Vagina (tissue), 2 donors: ENCODE measurements around the gene NGFR. TPM values are rescaled to one million over a fixed set of nuclear protein-coding genes. Genes with fewer than 3 reads are reported as not detected.

Experiments used
- DNase-seq, 2 donors: peaks; one replicate each; pipeline ENCODE4 v3.0.0-alpha.2; 2017; ENCODE audit errors: extremely low spot score in 2 of 2
- H3K27ac ChIP-seq: fragments of 200-600 bp; sonication (generic); one replicate; pipeline ENCODE4 v1.5.1; 2019
- H3K27me3 ChIP-seq: fragments of 200-600 bp; sonication (generic); one replicate; pipeline ENCODE4 v1.5.1; 2019
- H3K36me3 ChIP-seq, 2 donors: fragments of 200-600 bp; sonication (generic); one replicate each; pipeline ENCODE4 v1.5.1; 2017 to 2019
- H3K4me1 ChIP-seq: fragments of 200-600 bp; sonication (generic); one replicate; pipeline ENCODE4 v1.5.1; 2019
- H3K4me3 ChIP-seq, 2 donors: fragments of 200-600 bp; sonication (generic); 1 replicate in 1 of 2; 2 replicates in 1 of 2; pipeline ENCODE4 v1.5.1; 2016 to 2019
- H3K9me3 ChIP-seq: fragments of 200-600 bp; sonication (generic); one replicate; pipeline ENCODE4 v1.5.1; 2019
- CTCF ChIP-seq, 3 experiments: fragments of 450-650 bp in 2 of 3; fragments of 200-600 bp in 1 of 3; sonication (generic) in 1 of 3; IDR thresholded peaks; one replicate each; pipeline ENCODE4 v1.5.1; 2017 to 2019; ENCODE audit warnings: antibody characterized with exemption in 3 of 3, mild to moderate bottlenecking in 2 of 3, moderate library complexity in 2 of 3
- POLR2A ChIP-seq, 2 donors: fragments of 450-650 bp; IDR thresholded peaks; one replicate each; pipeline ENCODE4 v1.6.1; 2017; ENCODE audit warnings: antibody characterized with exemption in 2 of 2, mild to moderate bottlenecking in 2 of 2, moderate library complexity in 2 of 2
- POLR2AphosphoS5 ChIP-seq, 2 donors: sonication (generic); formaldehyde crosslinking; IDR thresholded peaks; one replicate each; pipeline ENCODE4 v1.9.0; 2017; ENCODE audit warnings: antibody characterized with exemption in 2 of 2, mild to moderate bottlenecking in 2 of 2, low read depth in 1 of 2; ENCODE audit not compliant: insufficient read depth in 1 of 2
- intact Hi-C: fragments of 100-400 bp; cut with DNase I; formaldehyde crosslinking; loops from one replicate; pipeline ENCODE4 v1.15.1; 2023
- total RNA-seq: library from RNA; depleted of rRNA; stranded (reverse); fragments of >200 nt; gene quantifications from one replicate; pipeline ENCODE4 v1.2.3, GENCODE V29; 2016

Gene NGFR
- total RNA-seq, 1 donor from 2014 or later = 41.7 TPM

GRCh38 chr17:49509588-49509917, 14.5 kb downstream of the NGFR start:
- TF ChIP-seq CTCF (IDR thresholded peaks at IDR 0.05) (no peak), POLR2A (IDR thresholded peaks at IDR 0.05) (no peak), POLR2AphosphoS5 (IDR thresholded peaks at IDR 0.05; ENCODE audit: insufficient read depth in 1 of 2, low read depth in 1 of 2) (no peak)
- peaks cover 22% of the 10 kb centered on the region for H3K4me1 ChIP-seq
- intact Hi-C loops = no loop called here
- H3K9me3 ChIP-seq = no peaks in the 10 kb centered on the region
- H3K27ac ChIP-seq = peak overlapping the region; percentile 27
- no peaks in the 10 kb centered on the region for H3K27me3 ChIP-seq
- DNase-seq = no peak
- no peaks in the 10 kb centered on the region for H3K36me3 ChIP-seq
- H3K4me3 ChIP-seq = no peak overlapping the region

GRCh38 chr17:49510059-49510719, 15.1 kb downstream of the NGFR start:
- no peak overlapping the region for H3K4me3 ChIP-seq
- H3K4me1 ChIP-seq = peaks cover 29% of the 10 kb centered on the region
- intact Hi-C loops = no loop called here
- H3K27ac ChIP-seq = no peak overlapping the region
- H3K36me3 ChIP-seq = no peaks in the 10 kb centered on the region
- no peak for DNase-seq
- no peak for TF ChIP-seq POLR2AphosphoS5 (IDR thresholded peaks at IDR 0.05; ENCODE audit: insufficient read depth in 1 of 2, low read depth in 1 of 2)
- TF ChIP-seq POLR2A (IDR thresholded peaks at IDR 0.05) = no peak
- TF ChIP-seq CTCF (IDR thresholded peaks at IDR 0.05) = no peak
- H3K27me3 ChIP-seq = no peaks in the 10 kb centered on the region
- no peaks in the 10 kb centered on the region for H3K9me3 ChIP-seq

GRCh38 chr17:49510720-49511110, 15.6 kb downstream of the NGFR start:
- TF ChIP-seq CTCF (IDR thresholded peaks at IDR 0.05) = no peak
- no peak for TF ChIP-seq POLR2A (IDR thresholded peaks at IDR 0.05)
- Histone ChIP-seq H3K4me1 (peaks cover 34% of the 10 kb centered on the region), H3K9me3 (no peaks in the 10 kb centered on the region), H3K27me3 (no peaks in the 10 kb centered on the region), H3K4me3 (no peak overlapping the region), H3K27ac (no peak overlapping the region), H3K36me3 (no peaks in the 10 kb centered on the region)
- no peak for DNase-seq
- intact Hi-C loops = no loop called here

- Histone ChIP-seq H3K27me3 (no peaks in the 10 kb centered on the region), H3K4me1 (peaks cover 45% of the 10 kb centered on the region), H3K27ac (no peak overlapping the region), H3K36me3 (no peaks in the 10 kb centered on the region), H3K4me3 (no peak overlapping the region), H3K9me3 (no peaks in the 10 kb centered on the region)
- no peak for TF ChIP-seq CTCF (IDR thresholded peaks at IDR 0.05)
- intact Hi-C loops = no loop called here
- no peak for DNase-seq
Observed at GRCh38 chr17:49511810-49512209, 16.7 kb downstream of the NGFR start.

GRCh38 chr17:49512296-49513043, 17.4 kb downstream of the NGFR start:
- Histone ChIP-seq H3K36me3 (no peaks in the 10 kb centered on the region), H3K4me1 (peaks cover 43% of the 10 kb centered on the region), H3K9me3 (no peaks in the 10 kb centered on the region), H3K27ac (no peak overlapping the region), H3K4me3 (no peak overlapping the region), H3K27me3 (no peaks in the 10 kb centered on the region)
- TF ChIP-seq POLR2AphosphoS5 (IDR thresholded peaks at IDR 0.05; ENCODE audit: insufficient read depth in 1 of 2, low read depth in 1 of 2) (no peak), POLR2A (IDR thresholded peaks at IDR 0.05) (no peak), CTCF (IDR thresholded peaks at IDR 0.05) (no peak)
- intact Hi-C loops = no loop called here
- no peak for DNase-seq
